GM23248 (cell line): ENCODE data around the gene KDM4B. TPM values are rescaled to one million over a fixed set of nuclear protein-coding genes. Genes with fewer than 3 reads are reported as not detected.

Experiments used
- DNase-seq: peaks from one replicate; pipeline ENCODE4 v3.0.0-alpha.2; 2015
- H2AFZ ChIP-seq: fragments of 200-600 bp; sonication (generic); 2 replicates; pipeline ENCODE4 v1.6.1; 2016; ENCODE audit warnings: antibody characterized with exemption
- H3F3A ChIP-seq: fragments of 200-600 bp; sonication (generic); 2 replicates; pipeline ENCODE4 v1.6.1; 2016; ENCODE audit warnings: mild to moderate bottlenecking, antibody characterized with exemption, mixed run types; ENCODE audit not compliant: insufficient read depth
- H3K27ac ChIP-seq: fragments of 200-600 bp; sonication (generic); 2 replicates; pipeline ENCODE4 v1.5.1; 2016; ENCODE audit warnings: mild to moderate bottlenecking
- H3K27me3 ChIP-seq: fragments of 200-600 bp; sonication (generic); replicated peaks from 2 replicates; pipeline ENCODE4 v1.6.1; 2016; ENCODE audit warnings: mild to moderate bottlenecking; ENCODE audit not compliant: insufficient read depth
- H3K36me3 ChIP-seq: fragments of 200-600 bp; sonication (generic); 2 replicates; pipeline ENCODE4 v1.6.1; 2016; ENCODE audit warnings: low read depth, mild to moderate bottlenecking
- H3K4me1 ChIP-seq: fragments of 200-600 bp; sonication (generic); 2 replicates; pipeline ENCODE4 v1.6.1; 2016; ENCODE audit warnings: mild to moderate bottlenecking; ENCODE audit not compliant: insufficient read depth
- H3K4me2 ChIP-seq: fragments of 200-600 bp; sonication (generic); one replicate; pipeline ENCODE4 v1.6.1; 2016; ENCODE audit warnings: mild to moderate bottlenecking; ENCODE audit not compliant: unreplicated experiment
- H3K4me3 ChIP-seq: fragments of 200-600 bp; sonication (generic); 2 replicates; pipeline ENCODE4 v1.5.1; 2016; ENCODE audit warnings: mild to moderate bottlenecking
- H3K79me2 ChIP-seq: fragments of 200-600 bp; sonication (generic); 2 replicates; pipeline ENCODE4 v1.6.1; 2016; ENCODE audit warnings: mild to moderate bottlenecking; ENCODE audit not compliant: insufficient read depth
- H3K9ac ChIP-seq: fragments of 200-600 bp; sonication (generic); 2 replicates; pipeline ENCODE4 v1.6.1; 2016; ENCODE audit warnings: mild to moderate bottlenecking
- H3K9me2 ChIP-seq: fragments of 200-600 bp; sonication (generic); 2 replicates; pipeline ENCODE4 v1.6.1; 2016; ENCODE audit warnings: mixed run types, mild to moderate bottlenecking, moderate library complexity; ENCODE audit not compliant: insufficient read depth
- H3K9me3 ChIP-seq: fragments of 200-600 bp; sonication (generic); one replicate; pipeline ENCODE4 v1.6.1; 2017; ENCODE audit warnings: low read depth
- H4K20me1 ChIP-seq: fragments of 200-600 bp; sonication (generic); 2 replicates; pipeline ENCODE4 v1.6.0; 2016; ENCODE audit not compliant: insufficient read depth
- EZH2 ChIP-seq: fragments of 200-600 bp; sonication (generic); IDR thresholded peaks from 2 replicates; pipeline ENCODE4 v1.6.1; 2018; ENCODE audit warnings: antibody characterized with exemption, mild to moderate bottlenecking; ENCODE audit not compliant: insufficient read depth, poor library complexity, severe bottlenecking
- EZH2phosphoT487 ChIP-seq: fragments of 200-600 bp; sonication (generic); IDR thresholded peaks from 2 replicates; pipeline ENCODE4 v1.6.1; 2018; ENCODE audit warnings: antibody characterized with exemption, moderate library complexity, mild to moderate bottlenecking, low read depth; ENCODE audit not compliant: insufficient read depth
- WGBS, 2 experiments: methylation state at CpG; one replicate each; pipeline ENCODE4 v1.1.6; 2015 to 2017; ENCODE audit warnings: low lambda C conversion rate in 2 of 2, low coverage in 1 of 2; ENCODE audit errors: missing lambda C conversion rate in 2 of 2; 5-methylcytosine and 5-hydroxymethylcytosine counted together
- in situ Hi-C: fragments of 300-500 bp; cut with MboI; formaldehyde crosslinking; loops from 2 replicates; pipeline ENCODE4 v1.15.0; 2020
- polyA plus RNA-seq: library from polyadenylated mRNA; unstranded; fragments of >200 nt; fragmentation: Nextera tagmentation; extraction: Ambion mirVana; gene quantifications from 2 replicates; pipeline ENCODE4 v1.2.1, GENCODE V29; 2016
- total RNA-seq: library from RNA; depleted of rRNA; stranded (reverse); fragments of >200 nt; shearing (Covaris generic); gene quantifications from 2 replicates; pipeline ENCODE4 v1.2.3, GENCODE V29; 2014

KDM4B gene
- total and polyA plus RNA-seq, 2 experiments from 2014 or later, result 14.8 to 28.7 TPM

GRCh38 chr19:4967738-4968461 is 1.0 kb upstream of the KDM4B start:
- H3K4me3 ChIP-seq, result peak overlapping the region; percentile 61
- H3F3A ChIP-seq, result peaks cover 42% of the 10 kb centered on the region
- peak overlapping the region; percentile 65 for H3K27ac ChIP-seq
- DNase-seq, result peak; percentile 66
- H2AFZ ChIP-seq, result peak overlapping the region; percentile 85
- 54 to 64% methylated on average over 16 of the region's 16 CpGs for WGBS, 2 experiments
- H4K20me1 ChIP-seq, result no peaks in the 10 kb centered on the region
- H3K79me2 ChIP-seq, result peaks cover 36% of the 10 kb centered on the region
- peaks cover 11% of the 10 kb centered on the region for H3K4me1 ChIP-seq
- no peaks in the 10 kb centered on the region for H3K9me2 ChIP-seq
- TF ChIP-seq EZH2phosphoT487 (no peak), EZH2 (no peak)
- no peaks in the 10 kb centered on the region for H3K36me3 ChIP-seq
- no peaks in the 10 kb centered on the region for H3K9me3 ChIP-seq
- H3K4me2 ChIP-seq, result peak overlapping the region; percentile 54
- peak overlapping the region; percentile 58 for H3K9ac ChIP-seq
- in situ Hi-C loops, result no loop called here
- no peaks in the 10 kb centered on the region for H3K27me3 ChIP-seq

GRCh38 chr19:4969292-4969771 is 419 bp downstream of the KDM4B start:
- no peaks in the 10 kb centered on the region for H3K9me3 ChIP-seq
- peak overlapping the region; percentile 50 for H3K27ac ChIP-seq
- H3K27me3 ChIP-seq, result no peaks in the 10 kb centered on the region
- no peaks in the 10 kb centered on the region for H3K36me3 ChIP-seq
- TF ChIP-seq EZH2 (no peak), EZH2phosphoT487 (no peak)
- H2AFZ ChIP-seq, result no peak overlapping the region
- H3K4me3 ChIP-seq, result peak overlapping the region; percentile 97
- peaks cover 50% of the 10 kb centered on the region for H3K79me2 ChIP-seq
- peaks cover 42% of the 10 kb centered on the region for H3F3A ChIP-seq
- H3K9me2 ChIP-seq, result no peaks in the 10 kb centered on the region
- H3K4me1 ChIP-seq, result peaks cover 18% of the 10 kb centered on the region
- H3K4me2 ChIP-seq, result peak overlapping the region; percentile 99
- in situ Hi-C loops, result no loop called here
- H3K9ac ChIP-seq, result peak overlapping the region; percentile 90
- no peak for DNase-seq
- H4K20me1 ChIP-seq, result no peaks in the 10 kb centered on the region
- WGBS, 2 experiments, result 3% methylated on average over 15 to 31 of the region's 54 CpGs

- in situ Hi-C loops, result no loop called here
- Histone ChIP-seq H3K4me2 (peak overlapping the region; percentile 99), H3F3A (peaks cover 36% of the 10 kb centered on the region), H4K20me1 (no peaks in the 10 kb centered on the region), H3K27ac (peak overlapping the region; percentile 50), H3K27me3 (no peaks in the 10 kb centered on the region), H3K9me3 (no peaks in the 10 kb centered on the region), H3K4me3 (peak overlapping the region; percentile 97), H3K79me2 (peaks cover 56% of the 10 kb centered on the region), H3K36me3 (no peaks in the 10 kb centered on the region), H3K9me2 (no peaks in the 10 kb centered on the region), H3K9ac (peak overlapping the region; percentile 90), H3K4me1 (peaks cover 18% of the 10 kb centered on the region), H2AFZ (no peak overlapping the region)
- WGBS, 2 experiments, result 1 to 2% methylated on average over 25 of the region's 25 CpGs
- TF ChIP-seq EZH2 (no peak), EZH2phosphoT487 (no peak)
- DNase-seq, result peak; percentile 73
These were observed 1.0 kb downstream of the KDM4B start for GRCh38 chr19:4969772-4970531.

- Histone ChIP-seq H3K79me2 (peaks cover 65% of the 10 kb centered on the region), H3F3A (peaks cover 37% of the 10 kb centered on the region), H3K27me3 (no peaks in the 10 kb centered on the region), H3K4me1 (peaks cover 24% of the 10 kb centered on the region), H3K9me2 (no peaks in the 10 kb centered on the region), H3K4me3 (peak overlapping the region; percentile 97), H3K9ac (peak overlapping the region; percentile 90), H2AFZ (no peak overlapping the region), H4K20me1 (no peaks in the 10 kb centered on the region), H3K36me3 (no peaks in the 10 kb centered on the region), H3K27ac (peak overlapping the region; percentile 50), H3K4me2 (peak overlapping the region; percentile 99), H3K9me3 (no peaks in the 10 kb centered on the region)
- TF ChIP-seq EZH2phosphoT487 (no peak), EZH2 (no peak)
- in situ Hi-C loops, result no loop called here
- peak; percentile 56 for DNase-seq
- WGBS, 2 experiments, result 13 to 17% methylated on average over 31 of the region's 31 CpGs
These were observed 1.9 kb downstream of the KDM4B start for GRCh38 chr19:4970558-4971423.
